Measurements from ENCODE around the gene IGFN1.

DNA sequence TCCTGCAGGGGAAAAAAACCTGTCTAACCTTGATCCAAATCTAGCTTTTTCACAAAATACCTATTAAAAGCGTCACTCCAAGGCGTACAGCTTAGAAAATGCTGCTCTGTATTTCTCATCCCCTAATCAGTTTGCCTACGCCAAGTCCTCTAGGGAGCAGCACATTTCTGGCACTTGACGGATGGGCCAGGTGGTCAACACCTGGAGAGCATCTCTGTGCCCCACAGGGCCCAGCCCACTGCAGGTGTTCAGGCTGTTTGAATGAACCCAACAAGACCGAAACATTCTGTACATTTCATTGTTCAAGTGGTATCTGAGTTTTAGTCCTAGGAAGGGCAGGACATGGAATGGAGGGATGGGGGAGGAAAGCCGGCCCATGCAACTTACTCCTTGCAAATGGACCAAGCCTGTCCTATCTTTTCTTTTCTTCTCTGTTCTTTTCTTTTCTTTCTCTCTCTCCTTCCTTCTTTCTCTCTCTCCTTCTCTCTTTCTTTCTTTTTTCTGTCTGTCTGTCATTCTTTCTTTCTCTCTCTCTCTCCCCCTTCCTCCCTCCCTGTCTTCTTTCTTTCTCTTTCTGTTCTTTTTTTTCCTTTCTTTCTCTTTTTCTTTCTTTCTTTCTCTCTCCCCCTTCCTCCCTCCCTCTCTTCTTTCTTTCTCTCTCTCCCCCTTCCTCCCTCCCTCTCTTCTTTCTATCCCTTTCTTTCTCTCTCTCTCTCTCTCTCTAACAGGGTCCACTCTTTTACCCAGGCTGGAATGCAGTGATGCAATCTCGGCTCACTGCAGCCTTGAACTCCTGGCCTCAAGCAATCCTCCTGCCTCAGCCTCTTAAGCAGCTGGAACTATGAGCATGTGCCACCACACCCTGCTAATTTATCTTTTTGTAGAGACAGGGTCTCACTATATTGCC, 29.1 kb downstream of the IGFN1 start:
- TF ChIP-seq JUN (IDR thresholded peaks at IDR 0.05; ENCODE audit: borderline replicate concordance, low read depth, low read length) (no peak), JUN (CRISPR knock-in tag; IDR thresholded peaks at IDR 0.05; ENCODE audit: borderline replicate concordance) (no peak), RBM15 (IDR thresholded peaks at IDR 0.05; ENCODE audit: insufficient read depth, low read length) (no peak)

Data from K562 (cell line).